GM12864 (cell line): ENCODE results near the gene GTF3C5.

Experiments
- DNase-seq: peaks from one replicate; pipeline ENCODE4 v3.0.0-alpha.2; 2011; ENCODE audit warnings: low read depth
- H3K4me3 ChIP-seq: 2 replicates; pipeline ENCODE4 v1.5.1; 2011; ENCODE audit warnings: mild to moderate bottlenecking, low read depth, low read length, control low read depth
- TF ChIP-seq, protein P1 (sequence below): IDR thresholded peaks from 2 replicates; pipeline ENCODE4 v1.5.1; 2011; ENCODE audit warnings: low read depth, mild to moderate bottlenecking, moderate library complexity, low read length, control low read depth, inconsistent platforms; ENCODE audit errors: missing control alignments

GTF3C5 gene

DNA sequence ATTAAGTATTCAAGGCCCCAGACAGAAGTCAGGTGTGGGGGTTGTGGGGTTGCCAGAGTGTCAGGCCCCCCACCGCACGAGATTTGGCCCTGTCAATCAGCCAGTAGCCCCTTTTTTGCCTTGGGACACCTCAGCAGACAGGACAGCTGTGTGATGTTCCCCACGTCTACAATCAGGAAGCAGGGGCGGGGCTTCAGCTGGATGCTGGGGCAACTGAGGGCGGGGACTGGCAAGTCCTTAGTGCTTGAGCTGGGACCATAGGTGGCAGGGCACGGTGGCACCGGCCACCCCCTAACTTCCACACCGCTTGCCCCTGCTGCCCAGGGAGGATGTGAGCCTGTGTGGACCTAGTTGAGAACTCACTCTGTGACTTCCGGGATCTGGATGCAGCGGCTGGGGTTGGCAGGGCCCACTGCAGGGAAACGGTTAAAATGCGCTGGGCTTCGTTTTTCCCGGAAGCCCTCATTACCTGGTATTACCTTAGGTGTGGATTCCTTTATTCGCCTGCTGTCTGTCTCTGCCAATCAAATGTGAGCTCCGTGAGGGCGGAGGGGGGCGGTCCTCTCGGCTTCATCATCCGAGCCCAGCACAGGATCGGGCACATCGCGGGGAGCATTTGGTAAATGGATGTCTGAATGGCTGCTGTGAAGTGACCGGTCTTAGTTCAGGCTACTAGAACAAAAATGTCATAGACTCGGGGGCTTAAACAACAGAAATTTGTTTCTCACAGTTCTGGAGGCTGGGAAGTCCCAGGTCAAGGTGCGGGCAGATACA, 7.5 kb upstream of the GTF3C5 start:
- H3K4me3 ChIP-seq = no peak overlapping the region
- TF ChIP-seq, protein P1, sequence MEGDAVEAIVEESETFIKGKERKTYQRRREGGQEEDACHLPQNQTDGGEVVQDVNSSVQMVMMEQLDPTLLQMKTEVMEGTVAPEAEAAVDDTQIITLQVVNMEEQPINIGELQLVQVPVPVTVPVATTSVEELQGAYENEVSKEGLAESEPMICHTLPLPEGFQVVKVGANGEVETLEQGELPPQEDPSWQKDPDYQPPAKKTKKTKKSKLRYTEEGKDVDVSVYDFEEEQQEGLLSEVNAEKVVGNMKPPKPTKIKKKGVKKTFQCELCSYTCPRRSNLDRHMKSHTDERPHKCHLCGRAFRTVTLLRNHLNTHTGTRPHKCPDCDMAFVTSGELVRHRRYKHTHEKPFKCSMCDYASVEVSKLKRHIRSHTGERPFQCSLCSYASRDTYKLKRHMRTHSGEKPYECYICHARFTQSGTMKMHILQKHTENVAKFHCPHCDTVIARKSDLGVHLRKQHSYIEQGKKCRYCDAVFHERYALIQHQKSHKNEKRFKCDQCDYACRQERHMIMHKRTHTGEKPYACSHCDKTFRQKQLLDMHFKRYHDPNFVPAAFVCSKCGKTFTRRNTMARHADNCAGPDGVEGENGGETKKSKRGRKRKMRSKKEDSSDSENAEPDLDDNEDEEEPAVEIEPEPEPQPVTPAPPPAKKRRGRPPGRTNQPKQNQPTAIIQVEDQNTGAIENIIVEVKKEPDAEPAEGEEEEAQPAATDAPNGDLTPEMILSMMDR = no peak
- no peak for DNase-seq

DNA sequence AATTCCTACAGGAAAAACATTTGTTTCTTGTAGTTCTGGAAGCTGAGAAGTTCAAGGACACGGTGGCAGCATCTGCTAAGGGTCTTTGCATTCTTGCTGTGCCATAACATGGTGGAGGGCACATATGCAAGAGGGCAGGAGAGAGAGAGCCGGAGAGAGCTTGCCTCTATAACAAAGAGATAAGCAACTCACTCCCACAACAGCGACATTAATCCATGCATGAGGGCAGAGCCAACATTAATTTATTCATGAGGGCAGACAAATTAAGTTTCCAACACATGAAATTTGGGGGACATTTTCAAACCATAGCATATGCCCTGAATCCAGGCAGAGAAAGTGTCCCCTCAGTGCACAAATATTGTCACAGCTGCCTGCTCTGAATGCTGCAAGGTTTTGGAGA, 4.4 kb upstream of the GTF3C5 start:
- TF ChIP-seq, protein P1 = no peak
- H3K4me3 ChIP-seq = no peak overlapping the region
- DNase-seq = no peak

DNA sequence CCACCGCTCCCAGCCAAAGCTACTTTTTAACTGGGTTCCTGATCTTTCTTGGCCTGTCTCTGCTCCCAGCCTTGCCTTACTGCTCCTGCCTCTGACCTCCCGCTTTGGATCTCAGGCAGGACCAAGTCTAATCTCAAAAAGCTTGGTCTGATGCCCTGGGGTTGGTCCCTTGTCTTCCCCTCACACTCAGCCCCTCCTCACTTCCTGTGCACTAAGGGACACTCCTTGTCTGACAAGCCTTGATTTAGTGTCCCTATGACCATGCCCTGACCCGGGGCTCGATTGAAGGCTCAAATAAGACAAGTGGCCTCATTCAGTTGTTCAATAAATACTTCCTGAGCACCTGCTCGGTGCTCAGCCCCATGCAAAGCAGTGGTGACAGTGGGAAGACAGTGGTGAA, 3.7 kb upstream of the GTF3C5 start:
- TF ChIP-seq, protein P1 = no peak
- H3K4me3 ChIP-seq = no peak overlapping the region
- DNase-seq = no peak

DNA sequence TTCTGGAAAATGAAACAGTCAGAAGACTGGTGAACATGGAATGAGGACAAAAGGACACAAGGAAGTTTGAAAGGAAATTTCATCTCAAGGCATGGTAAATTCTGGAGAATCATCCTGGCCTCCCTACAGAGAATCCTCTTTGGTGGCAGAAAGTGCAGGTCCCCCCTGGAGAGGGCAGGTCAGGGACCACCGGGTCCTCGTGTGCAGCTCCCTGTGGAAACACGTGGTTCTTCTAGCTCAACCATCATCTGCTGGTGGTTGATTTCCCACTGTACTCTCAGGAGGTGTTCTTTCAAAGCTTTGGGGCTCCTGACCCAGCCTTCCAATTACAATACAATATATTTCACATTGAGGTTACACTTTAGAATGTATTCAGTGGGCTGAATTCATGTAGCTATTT, 2.6 kb upstream of the GTF3C5 start:
- TF ChIP-seq, protein P1 = no peak
- H3K4me3 ChIP-seq = no peak overlapping the region
- no peak for DNase-seq

DNA sequence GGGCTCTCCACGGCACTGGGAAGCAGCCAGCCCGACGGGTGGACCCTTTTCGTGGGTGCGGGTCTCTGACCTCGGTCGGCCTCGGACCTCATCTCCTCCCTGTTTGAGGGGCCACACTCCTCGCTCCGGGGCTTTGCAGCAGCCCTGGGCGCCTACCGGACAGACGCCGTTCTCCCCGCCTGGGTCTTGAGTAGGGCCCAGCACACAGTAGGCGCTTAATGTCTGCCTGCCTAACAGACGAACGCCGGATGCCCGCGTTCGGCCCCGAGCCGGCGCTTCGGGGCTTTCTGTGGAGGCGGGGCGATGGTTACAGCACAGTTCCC, 842 bp upstream of the GTF3C5 start:
- TF ChIP-seq, protein P1 = no peak
- no peak for DNase-seq
- H3K4me3 ChIP-seq = peak overlapping the region; percentile 63

DNA sequence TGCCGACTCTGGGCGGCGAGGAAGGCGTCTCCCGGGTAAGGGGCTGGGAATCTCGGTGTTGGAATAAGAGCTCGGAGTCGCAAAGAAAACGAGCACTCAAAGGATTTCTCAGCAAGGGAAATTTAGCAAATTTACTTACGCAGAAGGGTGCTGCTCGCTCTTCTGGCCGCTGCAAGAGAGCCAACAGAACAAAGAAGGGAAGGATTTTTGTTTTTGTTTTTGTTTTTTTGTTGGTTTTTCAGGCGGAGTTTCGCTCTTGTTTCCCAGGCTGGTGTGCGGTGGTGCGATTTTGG, 279 bp downstream of the GTF3C5 start:
- TF ChIP-seq, protein P1 = no peak
- peak overlapping the region; percentile 63 for H3K4me3 ChIP-seq
- no peak for DNase-seq

DNA sequence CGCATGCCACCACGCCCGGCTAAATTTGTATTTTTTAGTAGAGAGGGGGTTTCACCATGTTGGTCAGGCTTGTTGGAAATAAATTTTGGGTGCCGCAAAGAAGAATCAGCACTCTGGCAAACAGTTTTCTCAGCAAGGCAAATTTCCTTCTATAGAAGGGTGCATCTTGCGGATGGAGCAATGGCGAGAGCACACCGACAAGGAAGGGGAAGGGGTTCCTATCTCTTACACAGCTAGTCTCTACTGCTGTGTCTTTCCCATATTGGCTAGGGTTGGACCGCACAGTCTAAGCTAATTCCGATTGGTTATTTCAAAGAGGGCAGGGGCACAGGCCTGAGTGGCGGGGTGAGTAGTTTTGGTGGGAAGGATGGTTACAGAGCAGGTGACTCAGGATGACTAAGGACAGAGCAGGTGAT, 707 bp downstream of the GTF3C5 start:
- H3K4me3 ChIP-seq = peak overlapping the region; percentile 63
- DNase-seq = no peak
- TF ChIP-seq, protein P1 = no peak
